ENCODE results near the gene GNG2. TPM values are rescaled to one million over a fixed set of nuclear protein-coding genes. Genes with fewer than 3 reads are reported as not detected.
A peak's percentile ranks its signal among the peaks of the same experiment; 100 is the strongest.

Gene GNG2
- total RNA-seq, 3 donors from 2014 or later = 12.1 to 106 (median 15.1) TPM

- H3K9me3 ChIP-seq = no peaks in the 10 kb centered on the region
- H3K4me1 ChIP-seq = no peaks in the 10 kb centered on the region
- H3K4me3 ChIP-seq = no peak overlapping the region
- TF ChIP-seq POLR2AphosphoS5 (IDR thresholded peaks at IDR 0.05) (no peak), POLR2A (IDR thresholded peaks at IDR 0.05) (no peak), CTCF (IDR thresholded peaks at IDR 0.05) (no peak)
- H3K27me3 ChIP-seq = no peaks in the 10 kb centered on the region
- H3K36me3 ChIP-seq = no peaks in the 10 kb centered on the region
- H3K27ac ChIP-seq = peak overlapping the region; percentile 48 to 59
- intact Hi-C loops (cut with DNase I; ENCODE audit: low total_unique reads) = no loop called here
- DNase-seq (ENCODE audit: low spot score in 2 of 2) = no peak
Measured at GRCh38 chr14:51884086-51884927, 23.9 kb downstream of the GNG2 start.

- no peaks in the 10 kb centered on the region for H3K4me1 ChIP-seq
- H3K36me3 ChIP-seq = no peaks in the 10 kb centered on the region
- intact Hi-C loops (cut with DNase I; ENCODE audit: low total_unique reads) = loop anchor here (5.0 kb wide), 1 partner anchor 668 kb away; no protein-coding TSS in a partner anchor
- H3K27ac ChIP-seq = no peak overlapping the region
- no peak overlapping the region for H3K4me3 ChIP-seq
- no peaks in the 10 kb centered on the region for H3K27me3 ChIP-seq
- TF ChIP-seq POLR2A (IDR thresholded peaks at IDR 0.05) = no peak
- no peak for TF ChIP-seq POLR2AphosphoS5 (IDR thresholded peaks at IDR 0.05)
- TF ChIP-seq CTCF (IDR thresholded peaks at IDR 0.05) = no peak
- H3K9me3 ChIP-seq = no peaks in the 10 kb centered on the region
- no peak for DNase-seq (ENCODE audit: low spot score in 2 of 2)
Measured at GRCh38 chr14:51889851-51890250, 29.4 kb downstream of the GNG2 start.

- no peak for TF ChIP-seq CTCF (IDR thresholded peaks at IDR 0.05)
- TF ChIP-seq POLR2AphosphoS5 (IDR thresholded peaks at IDR 0.05) = no peak
- TF ChIP-seq POLR2A (IDR thresholded peaks at IDR 0.05) = no peak
- Histone ChIP-seq H3K4me3 (no peak overlapping the region), H3K27ac (no peak overlapping the region), H3K4me1 (no peaks in the 10 kb centered on the region), H3K27me3 (no peaks in the 10 kb centered on the region), H3K9me3 (no peaks in the 10 kb centered on the region), H3K36me3 (no peaks in the 10 kb centered on the region)
- DNase-seq (ENCODE audit: low spot score in 2 of 2) = no peak
- intact Hi-C loops (cut with DNase I; ENCODE audit: low total_unique reads) = loop anchor here (5.0 kb wide), 1 partner anchor 672 kb away; no protein-coding TSS in a partner anchor
Measured at GRCh38 chr14:51894250-51894649, 33.8 kb downstream of the GNG2 start.

DNA sequence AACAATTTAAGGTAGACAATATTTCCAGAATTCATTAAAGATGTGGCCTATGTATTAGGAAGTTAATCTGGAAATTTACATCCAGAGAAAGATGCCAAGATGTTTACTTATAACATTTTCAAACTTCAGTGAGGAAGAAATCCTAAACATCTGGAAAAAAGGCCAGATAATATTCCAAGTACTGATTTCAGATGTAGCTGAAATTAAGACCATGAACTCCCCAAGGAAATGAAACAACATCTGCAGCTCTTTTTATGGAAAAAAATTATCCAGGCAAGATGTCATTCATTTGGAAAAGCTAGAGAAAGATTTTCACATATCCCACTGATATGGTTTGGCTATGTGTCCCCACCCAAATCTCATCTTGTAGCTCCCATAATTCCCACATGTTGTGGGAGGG is 35.0 kb downstream of the GNG2 start:
- TF ChIP-seq POLR2AphosphoS5 (IDR thresholded peaks at IDR 0.05) (no peak), CTCF (IDR thresholded peaks at IDR 0.05) (no peak), POLR2A (IDR thresholded peaks at IDR 0.05) (no peak)
- Histone ChIP-seq H3K27me3 (no peaks in the 10 kb centered on the region), H3K4me1 (no peaks in the 10 kb centered on the region), H3K36me3 (no peaks in the 10 kb centered on the region), H3K9me3 (no peaks in the 10 kb centered on the region), H3K4me3 (no peak overlapping the region), H3K27ac (no peak overlapping the region)
- no peak for DNase-seq (ENCODE audit: low spot score in 2 of 2)
- intact Hi-C loops (cut with DNase I; ENCODE audit: low total_unique reads) = no loop called here

DNA sequence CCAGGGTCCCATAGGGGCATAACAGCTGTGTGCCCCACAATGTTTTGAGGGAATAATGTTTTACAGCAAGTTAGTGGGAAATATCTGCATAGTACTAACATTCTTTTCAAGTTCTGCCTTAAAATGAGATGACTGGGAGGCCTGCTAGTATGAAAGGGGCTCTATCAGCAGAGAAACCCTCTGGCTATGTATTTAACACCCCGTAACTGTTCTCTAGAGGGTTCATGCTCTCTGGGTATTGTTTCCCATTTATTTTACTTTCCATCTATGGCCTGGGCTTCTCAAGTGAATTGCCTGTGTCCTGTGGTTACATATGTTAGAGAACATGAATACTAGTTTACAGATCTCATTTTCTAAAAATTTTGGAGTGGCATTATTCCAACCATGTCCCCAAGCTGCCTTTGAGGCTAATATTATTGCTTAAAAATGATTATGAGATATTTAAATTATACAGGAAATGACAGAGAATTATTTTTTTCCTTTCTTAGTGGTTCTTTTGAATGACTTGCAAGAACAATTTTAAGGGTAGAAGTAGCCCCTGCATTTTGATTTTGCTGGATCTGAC is 37.5 kb downstream of the GNG2 start:
- intact Hi-C loops (cut with DNase I; ENCODE audit: low total_unique reads) = no loop called here
- H3K36me3 ChIP-seq = no peaks in the 10 kb centered on the region
- no peak overlapping the region for H3K4me3 ChIP-seq
- no peaks in the 10 kb centered on the region for H3K9me3 ChIP-seq
- H3K27me3 ChIP-seq = no peaks in the 10 kb centered on the region
- DNase-seq (ENCODE audit: low spot score in 2 of 2) = no peak
- no peak overlapping the region for H3K27ac ChIP-seq
- TF ChIP-seq POLR2A (IDR thresholded peaks at IDR 0.05) (no peak), POLR2AphosphoS5 (IDR thresholded peaks at IDR 0.05) (no peak), CTCF (IDR thresholded peaks at IDR 0.05) (no peak)
- no peaks in the 10 kb centered on the region for H3K4me1 ChIP-seq
